OCI-LY1 (cell line): Measurements from ENCODE around the gene PCAT6.

ENCODE experiments used
- CTCF ChIP-seq: fragments of 200-600 bp; sonication (generic), shearing (Covaris generic); IDR thresholded peaks from 2 replicates; pipeline ENCODE4 v1.5.1; 2017; ENCODE audit warnings: mild to moderate bottlenecking, antibody characterized with exemption, low read length, moderate library complexity, mixed read lengths
- EZH2 ChIP-seq: fragments of 200-600 bp; sonication (generic), shearing (Covaris generic); IDR thresholded peaks from 2 replicates; pipeline ENCODE4 v1.8.0; 2017; ENCODE audit warnings: borderline replicate concordance, mixed run types, mild to moderate bottlenecking, antibody characterized with exemption, low read length, moderate library complexity, mixed read lengths

- no peak for TF ChIP-seq CTCF
- TF ChIP-seq EZH2 = no peak
Observed at GRCh38 chr1:202788800-202789199, 22.0 kb upstream of the PCAT6 start.
